ENCODE results near the gene FBXO42. TPM values are rescaled to one million over a fixed set of nuclear protein-coding genes. Genes with fewer than 3 reads are reported as not detected.

FBXO42 gene
- total and polyA plus RNA-seq, 2 experiments from 2014 or later = 6.0 to 20.7 TPM

DNA sequence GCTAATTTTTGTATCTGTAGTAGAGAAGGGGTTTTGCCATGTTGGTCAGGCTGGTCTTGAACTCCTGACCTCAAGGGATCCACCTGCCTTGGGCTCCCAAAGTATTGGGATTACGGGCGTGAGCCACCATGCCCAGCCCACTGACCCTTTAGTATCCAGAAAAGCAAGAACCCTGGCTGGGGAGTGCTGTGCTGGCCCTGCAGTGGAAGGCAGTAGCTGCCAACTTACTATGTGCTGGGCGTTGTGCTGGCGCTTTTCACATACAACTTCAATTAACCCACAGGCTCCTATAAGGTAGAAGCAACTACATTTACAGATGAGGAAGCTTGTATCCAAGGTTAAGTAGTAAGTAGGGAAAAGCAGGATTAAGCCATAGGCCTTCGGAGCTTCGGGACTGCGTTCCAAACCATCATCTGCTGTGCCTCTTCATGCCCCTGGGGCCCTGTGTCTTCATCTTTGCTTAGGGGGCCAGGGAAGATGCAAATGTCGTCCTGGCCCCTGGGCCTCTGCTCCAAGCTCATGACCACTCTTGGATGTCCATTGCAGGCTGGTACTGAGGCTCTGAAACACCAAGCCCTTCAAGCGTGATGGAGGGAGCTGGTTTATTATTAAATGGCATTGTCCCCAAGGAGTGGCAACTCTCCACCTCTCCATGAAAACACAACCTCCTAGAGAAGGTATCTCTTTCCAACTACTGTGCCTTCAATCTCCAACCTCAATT, 106.6 kb downstream of the FBXO42 start (continued):
- TF ChIP-seq, protein P1, sequence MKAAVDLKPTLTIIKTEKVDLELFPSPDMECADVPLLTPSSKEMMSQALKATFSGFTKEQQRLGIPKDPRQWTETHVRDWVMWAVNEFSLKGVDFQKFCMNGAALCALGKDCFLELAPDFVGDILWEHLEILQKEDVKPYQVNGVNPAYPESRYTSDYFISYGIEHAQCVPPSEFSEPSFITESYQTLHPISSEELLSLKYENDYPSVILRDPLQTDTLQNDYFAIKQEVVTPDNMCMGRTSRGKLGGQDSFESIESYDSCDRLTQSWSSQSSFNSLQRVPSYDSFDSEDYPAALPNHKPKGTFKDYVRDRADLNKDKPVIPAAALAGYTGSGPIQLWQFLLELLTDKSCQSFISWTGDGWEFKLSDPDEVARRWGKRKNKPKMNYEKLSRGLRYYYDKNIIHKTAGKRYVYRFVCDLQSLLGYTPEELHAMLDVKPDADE (IDR thresholded peaks at IDR 0.05) = no peak
- TF ChIP-seq CREB1 (CRISPR knock-in tag; IDR thresholded peaks at IDR 0.05; ENCODE audit: low read depth) (no peak), POLR2AphosphoS5 (IDR thresholded peaks at IDR 0.05; ENCODE audit: low read depth) (no peak), EZH2phosphoT487 (IDR thresholded peaks at IDR 0.05; ENCODE audit: unreplicated experiment) (no peak), ZNF331 (CRISPR knock-in tag; IDR thresholded peaks at IDR 0.05; ENCODE audit: low read depth) (no peak)

DNA sequence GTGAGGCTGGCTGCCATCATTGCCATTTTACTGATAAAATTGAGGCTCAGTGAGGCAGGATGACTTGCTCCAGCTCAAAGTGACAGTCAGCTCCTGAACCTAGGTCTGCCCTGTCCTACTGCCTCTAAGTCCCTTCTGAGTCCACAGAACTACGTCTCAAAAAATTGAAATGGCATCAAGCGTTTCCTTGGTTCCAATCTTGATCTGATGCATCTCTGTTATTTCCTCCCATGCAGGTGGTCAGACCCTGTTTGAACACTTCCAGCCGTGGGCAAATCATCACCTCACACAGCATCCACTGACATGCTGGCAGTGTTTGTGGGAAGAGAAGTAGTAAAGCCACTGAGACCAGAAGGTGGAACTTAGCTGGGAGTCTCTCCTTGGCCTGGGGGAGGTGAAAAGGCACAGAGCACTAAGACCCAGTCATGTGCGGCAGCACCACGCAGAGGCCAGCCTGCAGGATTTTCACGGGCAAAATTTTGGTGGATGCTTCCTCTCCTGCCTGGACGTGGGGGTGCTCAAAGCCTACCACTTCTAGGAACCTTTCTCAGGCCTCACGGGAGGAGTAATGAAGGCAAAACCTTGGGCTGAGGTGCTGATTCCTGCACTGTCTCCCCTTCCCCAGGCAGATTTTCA, 107.5 kb downstream of the FBXO42 start:
- Histone ChIP-seq H3F3A (replicated peaks; ENCODE audit: low read depth) (peaks cover 4% of the 10 kb centered on the region), H4K20me1 (replicated peaks; ENCODE audit: insufficient read depth) (peaks cover 2% of the 10 kb centered on the region; the same call in 1 of the 2 replicates), H3K4me1 (ENCODE audit: insufficient read depth) (no peaks in the 10 kb centered on the region), H3K4me3 (no peak overlapping the region), H2AFZ (no peak overlapping the region), H3K9me2 (ENCODE audit: insufficient read depth) (no peaks in the 10 kb centered on the region), H3K27ac (ENCODE audit: low read depth) (0 out of 2 replicates have a peak overlapping the region, but pooled peaks have one; percentile 48), H3K4me2 (no peak overlapping the region), H3K27me3 (ENCODE audit: insufficient read depth) (no peaks in the 10 kb centered on the region), H3K79me2 (replicated peaks; ENCODE audit: insufficient read depth) (no peaks in the 10 kb centered on the region), H3K36me3 (ENCODE audit: insufficient read depth) (no peaks in the 10 kb centered on the region)
- peaks cover 3% of the 10 kb centered on the region; the same call in 2 of the 3 replicates for H3K36me3 Mint-ChIP-seq (ENCODE audit: low read depth)
- H3K4me3 Mint-ChIP-seq = no peak overlapping the region
- ATAC-seq (no peak; the same call in 2 of the 3 replicates), DNase-seq (ENCODE audit: low spot score) (no peak)
- H3K27me3 Mint-ChIP-seq (ENCODE audit: insufficient read depth, low read depth, poor library complexity) = peaks cover 4% of the 10 kb centered on the region
- H3K4me1 Mint-ChIP-seq = peaks cover 5% of the 10 kb centered on the region; the same call in 1 of the 3 replicates
- H3K9me3 Mint-ChIP-seq = no peaks in the 10 kb centered on the region
- H3K27ac Mint-ChIP-seq = no peak overlapping the region
- TF ChIP-seq, protein P2, sequence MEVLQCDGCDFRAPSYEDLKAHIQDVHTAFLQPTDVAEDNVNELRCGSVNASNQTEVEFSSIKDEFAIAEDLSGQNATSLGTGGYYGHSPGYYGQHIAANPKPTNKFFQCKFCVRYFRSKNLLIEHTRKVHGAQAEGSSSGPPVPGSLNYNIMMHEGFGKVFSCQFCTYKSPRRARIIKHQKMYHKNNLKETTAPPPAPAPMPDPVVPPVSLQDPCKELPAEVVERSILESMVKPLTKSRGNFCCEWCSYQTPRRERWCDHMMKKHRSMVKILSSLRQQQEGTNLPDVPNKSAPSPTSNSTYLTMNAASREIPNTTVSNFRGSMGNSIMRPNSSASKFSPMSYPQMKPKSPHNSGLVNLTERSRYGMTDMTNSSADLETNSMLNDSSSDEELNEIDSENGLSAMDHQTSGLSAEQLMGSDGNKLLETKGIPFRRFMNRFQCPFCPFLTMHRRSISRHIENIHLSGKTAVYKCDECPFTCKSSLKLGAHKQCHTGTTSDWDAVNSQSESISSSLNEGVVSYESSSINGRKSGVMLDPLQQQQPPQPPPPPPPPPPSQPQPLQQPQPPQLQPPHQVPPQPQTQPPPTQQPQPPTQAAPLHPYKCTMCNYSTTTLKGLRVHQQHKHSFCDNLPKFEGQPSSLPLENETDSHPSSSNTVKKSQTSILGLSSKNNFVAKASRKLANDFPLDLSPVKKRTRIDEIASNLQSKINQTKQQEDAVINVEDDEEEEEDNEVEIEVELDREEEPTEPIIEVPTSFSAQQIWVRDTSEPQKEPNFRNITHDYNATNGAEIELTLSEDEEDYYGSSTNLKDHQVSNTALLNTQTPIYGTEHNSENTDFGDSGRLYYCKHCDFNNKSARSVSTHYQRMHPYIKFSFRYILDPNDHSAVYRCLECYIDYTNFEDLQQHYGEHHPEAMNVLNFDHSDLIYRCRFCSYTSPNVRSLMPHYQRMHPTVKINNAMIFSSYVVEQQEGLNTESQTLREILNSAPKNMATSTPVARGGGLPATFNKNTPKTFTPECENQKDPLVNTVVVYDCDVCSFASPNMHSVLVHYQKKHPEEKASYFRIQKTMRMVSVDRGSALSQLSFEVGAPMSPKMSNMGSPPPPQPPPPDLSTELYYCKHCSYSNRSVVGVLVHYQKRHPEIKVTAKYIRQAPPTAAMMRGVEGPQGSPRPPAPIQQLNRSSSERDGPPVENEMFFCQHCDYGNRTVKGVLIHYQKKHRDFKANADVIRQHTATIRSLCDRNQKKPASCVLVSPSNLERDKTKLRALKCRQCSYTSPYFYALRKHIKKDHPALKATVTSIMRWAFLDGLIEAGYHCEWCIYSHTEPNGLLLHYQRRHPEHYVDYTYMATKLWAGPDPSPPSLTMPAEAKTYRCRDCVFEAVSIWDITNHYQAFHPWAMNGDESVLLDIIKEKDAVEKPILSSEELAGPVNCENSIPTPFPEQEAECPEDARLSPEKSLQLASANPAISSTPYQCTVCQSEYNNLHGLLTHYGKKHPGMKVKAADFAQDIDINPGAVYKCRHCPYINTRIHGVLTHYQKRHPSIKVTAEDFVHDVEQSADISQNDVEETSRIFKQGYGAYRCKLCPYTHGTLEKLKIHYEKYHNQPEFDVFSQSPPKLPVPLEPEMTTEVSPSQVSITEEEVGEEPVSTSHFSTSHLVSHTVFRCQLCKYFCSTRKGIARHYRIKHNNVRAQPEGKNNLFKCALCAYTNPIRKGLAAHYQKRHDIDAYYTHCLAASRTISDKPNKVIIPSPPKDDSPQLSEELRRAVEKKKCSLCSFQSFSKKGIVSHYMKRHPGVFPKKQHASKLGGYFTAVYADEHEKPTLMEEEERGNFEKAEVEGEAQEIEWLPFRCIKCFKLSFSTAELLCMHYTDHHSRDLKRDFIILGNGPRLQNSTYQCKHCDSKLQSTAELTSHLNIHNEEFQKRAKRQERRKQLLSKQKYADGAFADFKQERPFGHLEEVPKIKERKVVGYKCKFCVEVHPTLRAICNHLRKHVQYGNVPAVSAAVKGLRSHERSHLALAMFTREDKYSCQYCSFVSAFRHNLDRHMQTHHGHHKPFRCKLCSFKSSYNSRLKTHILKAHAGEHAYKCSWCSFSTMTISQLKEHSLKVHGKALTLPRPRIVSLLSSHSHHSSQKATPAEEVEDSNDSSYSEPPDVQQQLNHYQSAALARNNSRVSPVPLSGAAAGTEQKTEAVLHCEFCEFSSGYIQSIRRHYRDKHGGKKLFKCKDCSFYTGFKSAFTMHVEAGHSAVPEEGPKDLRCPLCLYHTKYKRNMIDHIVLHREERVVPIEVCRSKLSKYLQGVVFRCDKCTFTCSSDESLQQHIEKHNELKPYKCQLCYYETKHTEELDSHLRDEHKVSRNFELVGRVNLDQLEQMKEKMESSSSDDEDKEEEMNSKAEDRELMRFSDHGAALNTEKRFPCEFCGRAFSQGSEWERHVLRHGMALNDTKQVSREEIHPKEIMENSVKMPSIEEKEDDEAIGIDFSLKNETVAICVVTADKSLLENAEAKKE (CRISPR knock-in tag; IDR thresholded peaks at IDR 0.05) = no peak
- TF ChIP-seq CREB1 (CRISPR knock-in tag; IDR thresholded peaks at IDR 0.05; ENCODE audit: low read depth) (no peak), ZNF331 (CRISPR knock-in tag; IDR thresholded peaks at IDR 0.05; ENCODE audit: low read depth) (no peak), EZH2 (IDR thresholded peaks at IDR 0.05; ENCODE audit: low read depth, unreplicated experiment) (no peak), ZNF114 (CRISPR knock-in tag; IDR thresholded peaks at IDR 0.05) (no peak), JUNB (IDR thresholded peaks at IDR 0.05; ENCODE audit: unreplicated experiment) (no peak), EZH2phosphoT487 (IDR thresholded peaks at IDR 0.05; ENCODE audit: unreplicated experiment) (no peak), POLR2AphosphoS5 (IDR thresholded peaks at IDR 0.05; ENCODE audit: low read depth) (no peak)
- TF ChIP-seq, protein P1 (IDR thresholded peaks at IDR 0.05) = no peak
- TF ChIP-seq, protein P3, sequence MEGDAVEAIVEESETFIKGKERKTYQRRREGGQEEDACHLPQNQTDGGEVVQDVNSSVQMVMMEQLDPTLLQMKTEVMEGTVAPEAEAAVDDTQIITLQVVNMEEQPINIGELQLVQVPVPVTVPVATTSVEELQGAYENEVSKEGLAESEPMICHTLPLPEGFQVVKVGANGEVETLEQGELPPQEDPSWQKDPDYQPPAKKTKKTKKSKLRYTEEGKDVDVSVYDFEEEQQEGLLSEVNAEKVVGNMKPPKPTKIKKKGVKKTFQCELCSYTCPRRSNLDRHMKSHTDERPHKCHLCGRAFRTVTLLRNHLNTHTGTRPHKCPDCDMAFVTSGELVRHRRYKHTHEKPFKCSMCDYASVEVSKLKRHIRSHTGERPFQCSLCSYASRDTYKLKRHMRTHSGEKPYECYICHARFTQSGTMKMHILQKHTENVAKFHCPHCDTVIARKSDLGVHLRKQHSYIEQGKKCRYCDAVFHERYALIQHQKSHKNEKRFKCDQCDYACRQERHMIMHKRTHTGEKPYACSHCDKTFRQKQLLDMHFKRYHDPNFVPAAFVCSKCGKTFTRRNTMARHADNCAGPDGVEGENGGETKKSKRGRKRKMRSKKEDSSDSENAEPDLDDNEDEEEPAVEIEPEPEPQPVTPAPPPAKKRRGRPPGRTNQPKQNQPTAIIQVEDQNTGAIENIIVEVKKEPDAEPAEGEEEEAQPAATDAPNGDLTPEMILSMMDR (conservative IDR thresholded peaks at IDR 0.05; ENCODE audit: low read depth in 2 of 2) = no peak
